Endothelial cell of umbilical vein (primary cell): ENCODE data around the gene DCUN1D2.

Experiments
- POLR2A ChIP-seq: IDR thresholded peaks from 2 replicates; pipeline ENCODE4 v1.6.1; 2012; ENCODE audit warnings: low read depth, mild to moderate bottlenecking, control low read depth, low read length
- TF ChIP-seq, protein P1 (sequence below), 2 donors: IDR thresholded peaks; 1 replicate in 1 of 2; 2 replicates in 1 of 2; pipeline ENCODE4 v1.5.1; 2011; ENCODE audit warnings: low read length in 2 of 2, mild to moderate bottlenecking in 2 of 2, moderate library complexity in 2 of 2, control low read depth in 1 of 2, inconsistent platforms in 1 of 2, low read depth in 1 of 2; ENCODE audit not compliant: insufficient read depth in 1 of 2; ENCODE audit errors: extremely low read depth in 1 of 2

- no peak for TF ChIP-seq POLR2A
- TF ChIP-seq, protein P1, sequence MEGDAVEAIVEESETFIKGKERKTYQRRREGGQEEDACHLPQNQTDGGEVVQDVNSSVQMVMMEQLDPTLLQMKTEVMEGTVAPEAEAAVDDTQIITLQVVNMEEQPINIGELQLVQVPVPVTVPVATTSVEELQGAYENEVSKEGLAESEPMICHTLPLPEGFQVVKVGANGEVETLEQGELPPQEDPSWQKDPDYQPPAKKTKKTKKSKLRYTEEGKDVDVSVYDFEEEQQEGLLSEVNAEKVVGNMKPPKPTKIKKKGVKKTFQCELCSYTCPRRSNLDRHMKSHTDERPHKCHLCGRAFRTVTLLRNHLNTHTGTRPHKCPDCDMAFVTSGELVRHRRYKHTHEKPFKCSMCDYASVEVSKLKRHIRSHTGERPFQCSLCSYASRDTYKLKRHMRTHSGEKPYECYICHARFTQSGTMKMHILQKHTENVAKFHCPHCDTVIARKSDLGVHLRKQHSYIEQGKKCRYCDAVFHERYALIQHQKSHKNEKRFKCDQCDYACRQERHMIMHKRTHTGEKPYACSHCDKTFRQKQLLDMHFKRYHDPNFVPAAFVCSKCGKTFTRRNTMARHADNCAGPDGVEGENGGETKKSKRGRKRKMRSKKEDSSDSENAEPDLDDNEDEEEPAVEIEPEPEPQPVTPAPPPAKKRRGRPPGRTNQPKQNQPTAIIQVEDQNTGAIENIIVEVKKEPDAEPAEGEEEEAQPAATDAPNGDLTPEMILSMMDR (IDR thresholded peaks at IDR 0.05; ENCODE audit: extremely low read depth in 1 of 2, insufficient read depth in 1 of 2, low read depth in 1 of 2, low read length in 2 of 2): no peak
Observed at GRCh38 chr13:113437408-113438010, 53.0 kb downstream of the DCUN1D2 start.
